ENCODE data around the gene TIGD1. TPM values are rescaled to one million over a fixed set of nuclear protein-coding genes. Genes with fewer than 3 reads are reported as not detected.

The TIGD1 gene
- total and polyA plus RNA-seq, 4 donors: 2.0 to 6.0 (median 4.5) TPM

- Histone ChIP-seq H3K4me3 (no peak overlapping the region), H3K4me1 (ENCODE audit: control insufficient read depth in 5 of 5, insufficient read depth in 5 of 5, low read length in 5 of 5) (peaks cover 0 to 8% (median 4%) of the 10 kb centered on the region in 5 donors), H3K9me3 (ENCODE audit: control insufficient read depth in 4 of 4, insufficient read depth in 3 of 4, low read length in 3 of 4) (no peaks in the 10 kb centered on the region), H3K36me3 (ENCODE audit: control insufficient read depth in 4 of 4, insufficient read depth in 4 of 4, low read length in 4 of 4) (no peaks in the 10 kb centered on the region), H3K27ac (ENCODE audit: low read depth in 1 of 2, low read length in 1 of 2) (no peak overlapping the region), H3K27me3 (ENCODE audit: control insufficient read depth in 3 of 3, insufficient read depth in 3 of 3, low read length in 2 of 3) (peaks cover 14 to 26% (median 20%) of the 10 kb centered on the region in 3 donors), H3K9ac (ENCODE audit: insufficient read depth in 1 of 2, low read length in 2 of 2) (no peak overlapping the region)
- DNase-seq: peak in 1 of 3 donors; percentile 50
- no peak for ATAC-seq (ENCODE audit: insufficient read depth, low FRiP score)
- TF ChIP-seq CTCF (IDR thresholded peaks at IDR 0.05; ENCODE audit: control extremely low read depth, extremely low read depth): peak; percentile 55
- WGBS, 2 donors: 5 to 6% methylated on average over 35 to 66 of the region's 66 CpGs
These were observed 28.3 kb downstream of the TIGD1 start for GRCh38 chr2:232521959-232522622.

- 87 to 92% methylated on average over 14 of the region's 14 CpGs for WGBS, 2 donors
- H3K4me1 ChIP-seq (ENCODE audit: control insufficient read depth in 5 of 5, insufficient read depth in 5 of 5, low read length in 5 of 5): peaks cover 0 to 8% (median 4%) of the 10 kb centered on the region in 5 donors
These were observed 29.3 kb downstream of the TIGD1 start for GRCh38 chr2:232521098-232521497.

DNA sequence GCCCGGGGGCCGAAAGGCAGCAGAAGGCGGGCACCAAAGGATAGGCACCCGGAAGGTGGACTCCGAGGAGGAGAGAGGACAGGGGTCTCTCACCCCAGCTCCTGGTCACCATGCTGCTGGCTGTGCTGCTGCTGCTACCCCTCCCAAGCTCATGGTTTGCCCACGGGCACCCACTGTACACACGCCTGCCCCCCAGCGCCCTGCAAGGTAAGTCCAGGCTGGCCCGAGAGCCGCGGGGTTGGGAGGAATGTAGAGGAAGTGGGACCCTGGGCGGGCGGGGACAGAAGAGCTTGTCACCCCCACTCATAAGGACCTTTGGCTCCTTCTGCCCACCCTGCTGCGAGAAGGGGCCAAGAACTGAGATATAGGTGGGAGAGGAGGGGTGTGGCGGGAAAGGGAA is 29.9 kb downstream of the TIGD1 start:
- Histone ChIP-seq H3K36me3 (ENCODE audit: control insufficient read depth in 4 of 4, insufficient read depth in 4 of 4, low read length in 4 of 4) (no peaks in the 10 kb centered on the region), H3K4me1 (ENCODE audit: control insufficient read depth in 5 of 5, insufficient read depth in 5 of 5, low read length in 5 of 5) (peaks cover 0 to 8% (median 2%) of the 10 kb centered on the region in 5 donors), H3K9ac (ENCODE audit: insufficient read depth in 1 of 2, low read length in 2 of 2) (no peak overlapping the region), H3K9me3 (ENCODE audit: control insufficient read depth in 4 of 4, insufficient read depth in 3 of 4, low read length in 3 of 4) (no peaks in the 10 kb centered on the region), H3K27me3 (ENCODE audit: control insufficient read depth in 3 of 3, insufficient read depth in 3 of 3, low read length in 2 of 3) (peaks cover 14 to 26% (median 22%) of the 10 kb centered on the region in 3 donors), H3K4me3 (no peak overlapping the region), H3K27ac (ENCODE audit: low read depth in 1 of 2, low read length in 1 of 2) (no peak overlapping the region)
- no peak for TF ChIP-seq CTCF (IDR thresholded peaks at IDR 0.05; ENCODE audit: control extremely low read depth, extremely low read depth)
- 73 to 84% methylated on average over 15 of the region's 15 CpGs for WGBS, 2 donors
- no peak for DNase-seq
- ATAC-seq (ENCODE audit: insufficient read depth, low FRiP score): no peak

More at GRCh38 chr2:232521098-232521497, 29.3 kb downstream of the TIGD1 start:
- TF ChIP-seq CTCF (IDR thresholded peaks at IDR 0.05; ENCODE audit: control extremely low read depth, extremely low read depth): no peak
- no peak overlapping the region for H3K27ac ChIP-seq (ENCODE audit: low read depth in 1 of 2, low read length in 1 of 2)
- no peak for ATAC-seq (ENCODE audit: insufficient read depth, low FRiP score)
- H3K9me3 ChIP-seq (ENCODE audit: control insufficient read depth in 4 of 4, insufficient read depth in 3 of 4, low read length in 3 of 4): no peaks in the 10 kb centered on the region
- no peaks in the 10 kb centered on the region for H3K36me3 ChIP-seq (ENCODE audit: control insufficient read depth in 4 of 4, insufficient read depth in 4 of 4, low read length in 4 of 4)
- no peak overlapping the region for H3K9ac ChIP-seq (ENCODE audit: insufficient read depth in 1 of 2, low read length in 2 of 2)
- H3K27me3 ChIP-seq (ENCODE audit: control insufficient read depth in 3 of 3, insufficient read depth in 3 of 3, low read length in 2 of 3): peaks cover 14 to 26% (median 22%) of the 10 kb centered on the region in 3 donors
- no peak overlapping the region for H3K4me3 ChIP-seq
- no peak for DNase-seq
